DOHH2 (cell line): ENCODE results near the gene ESYT3.

Experiments
- EZH2phosphoT487 ChIP-seq: fragments of 200-600 bp; sonication (generic); IDR thresholded peaks from 2 replicates; pipeline ENCODE4 v1.6.1; 2017; ENCODE audit warnings: borderline replicate concordance, mild to moderate bottlenecking, antibody characterized with exemption, low read length, moderate library complexity, mixed read lengths
- TF ChIP-seq, protein P1 (sequence below): fragments of 200-600 bp; sonication (generic); IDR thresholded peaks from one replicate; pipeline ENCODE4 v1.5.1; 2014; ENCODE audit warnings: antibody characterized with exemption, mild to moderate bottlenecking, low read depth, low read length; ENCODE audit not compliant: poor library complexity, severe bottlenecking

DNA sequence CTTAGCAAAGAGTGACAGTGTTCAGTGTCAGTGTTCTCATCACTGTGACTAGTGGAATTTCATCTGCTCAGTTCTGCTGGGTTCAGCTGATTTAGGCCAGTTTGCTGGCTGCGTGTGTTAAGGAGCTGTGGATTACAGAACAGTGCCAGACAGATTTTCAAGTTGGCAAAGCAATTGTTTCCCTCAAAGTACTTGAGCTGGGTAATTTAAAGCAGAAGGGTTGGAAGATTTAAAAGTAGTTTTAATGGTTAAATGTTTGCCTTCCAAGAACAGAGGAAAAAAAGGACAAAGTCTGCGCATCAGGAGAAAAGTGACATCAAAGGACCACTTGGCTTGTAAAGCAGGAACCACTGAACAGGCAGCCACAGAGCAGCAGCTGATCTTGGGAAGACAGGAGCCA is 8.7 kb downstream of the ESYT3 start:
- TF ChIP-seq, protein P1, sequence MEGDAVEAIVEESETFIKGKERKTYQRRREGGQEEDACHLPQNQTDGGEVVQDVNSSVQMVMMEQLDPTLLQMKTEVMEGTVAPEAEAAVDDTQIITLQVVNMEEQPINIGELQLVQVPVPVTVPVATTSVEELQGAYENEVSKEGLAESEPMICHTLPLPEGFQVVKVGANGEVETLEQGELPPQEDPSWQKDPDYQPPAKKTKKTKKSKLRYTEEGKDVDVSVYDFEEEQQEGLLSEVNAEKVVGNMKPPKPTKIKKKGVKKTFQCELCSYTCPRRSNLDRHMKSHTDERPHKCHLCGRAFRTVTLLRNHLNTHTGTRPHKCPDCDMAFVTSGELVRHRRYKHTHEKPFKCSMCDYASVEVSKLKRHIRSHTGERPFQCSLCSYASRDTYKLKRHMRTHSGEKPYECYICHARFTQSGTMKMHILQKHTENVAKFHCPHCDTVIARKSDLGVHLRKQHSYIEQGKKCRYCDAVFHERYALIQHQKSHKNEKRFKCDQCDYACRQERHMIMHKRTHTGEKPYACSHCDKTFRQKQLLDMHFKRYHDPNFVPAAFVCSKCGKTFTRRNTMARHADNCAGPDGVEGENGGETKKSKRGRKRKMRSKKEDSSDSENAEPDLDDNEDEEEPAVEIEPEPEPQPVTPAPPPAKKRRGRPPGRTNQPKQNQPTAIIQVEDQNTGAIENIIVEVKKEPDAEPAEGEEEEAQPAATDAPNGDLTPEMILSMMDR = no peak
- no peak for TF ChIP-seq EZH2phosphoT487
